Measurements from ENCODE around the gene MESD. TPM values are rescaled to one million over a fixed set of nuclear protein-coding genes. Genes with fewer than 3 reads are reported as not detected.

Gene MESD
- total and polyA plus RNA-seq, 2 of the 4 experiments (the other 2 are of a cell fraction), result 10.0 to 14.0 TPM

DNA sequence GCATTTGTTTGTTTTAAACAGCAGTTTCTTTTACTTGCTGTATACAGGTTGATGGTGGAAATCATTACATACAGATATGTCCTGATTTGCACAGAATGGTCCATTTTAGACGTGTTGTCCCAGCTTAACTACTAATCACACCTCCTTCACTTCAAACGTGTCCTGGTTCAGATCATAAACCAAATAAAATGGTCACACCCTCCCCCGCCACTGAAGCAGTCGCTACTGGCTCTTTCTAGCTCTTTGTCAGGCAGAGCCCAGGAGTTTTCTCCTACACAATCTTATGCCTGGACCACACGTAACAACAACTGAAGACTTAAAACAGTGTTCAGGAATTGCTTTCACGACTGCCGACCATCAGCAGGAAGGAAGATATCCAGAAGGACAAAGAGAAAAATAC, 73.6 kb downstream of the MESD start:
- Histone ChIP-seq H3K4me2 (ENCODE audit: low read depth, low read length) (no peak overlapping the region), H2AK5ac (ENCODE audit: low read depth, low read length) (no peak overlapping the region), H3K27me3 (ENCODE audit: control insufficient read depth, insufficient read depth, low read length) (no peaks in the 10 kb centered on the region), H4K5ac (ENCODE audit: low read depth, low read length) (no peak overlapping the region), H2AFZ (replicated peaks; ENCODE audit: low read length, poor library complexity) (no peak overlapping the region), H3K9me1 (ENCODE audit: insufficient read depth, low read length) (peaks cover 6% of the 10 kb centered on the region; the same call in 1 of the 2 replicates), H3K36me3 (ENCODE audit: control insufficient read depth, insufficient read depth, low read length) (peaks cover 62% of the 10 kb centered on the region), H3K4me3 (ENCODE audit: insufficient read depth, low read depth, low read length) (no peak overlapping the region), H2BK120ac (ENCODE audit: low read depth, low read length) (no peak overlapping the region), H3K27ac (ENCODE audit: insufficient read depth, low read length) (no peak overlapping the region), H3K79me1 (ENCODE audit: low read depth in 1 of 2, low read length in 2 of 2) (no peaks in the 10 kb centered on the region), H2BK20ac (ENCODE audit: low read depth, low read length) (no peak overlapping the region), H3K9me3 (ENCODE audit: control insufficient read depth, insufficient read depth, low read length) (no peaks in the 10 kb centered on the region), H3K14ac (replicated peaks; ENCODE audit: low read depth, low read length) (no peak overlapping the region), H4K8ac (ENCODE audit: low read depth in 2 of 2, low read length in 2 of 2) (no peak overlapping the region), H3K4ac (ENCODE audit: low read depth, low read length) (no peak overlapping the region), H3K56ac (ENCODE audit: extremely low read depth, insufficient read depth, low read length) (no peak overlapping the region), H4K20me1 (ENCODE audit: insufficient read depth, low read length) (peaks cover 30% of the 10 kb centered on the region; the same call in 1 of the 2 replicates), H2BK15ac (ENCODE audit: low read depth, low read length) (no peak overlapping the region), H3K9ac (ENCODE audit: low read depth, low read length) (no peak overlapping the region), H3K23ac (ENCODE audit: low read depth, low read length) (no peak overlapping the region), H2AK9ac (replicated peaks; ENCODE audit: low read depth, low read length, poor library complexity) (no peak overlapping the region), H2BK5ac (ENCODE audit: low read depth, low read length, poor library complexity, severe bottlenecking) (no peak overlapping the region), H3K4me1 (ENCODE audit: control insufficient read depth, insufficient read depth, low read length) (no peaks in the 10 kb centered on the region; the same call in 1 of the 2 replicates), H4K91ac (ENCODE audit: insufficient read depth, low read depth, low read length) (no peak overlapping the region), H3K18ac (ENCODE audit: low read depth, low read length) (no peak overlapping the region)
- DNase-seq (no peak), ATAC-seq (ENCODE audit: low read depth) (no peak)
- dilution Hi-C loops (cut with HindIII; ENCODE audit: low sequenced_read_pairs, unreplicated experiment), result no loop called here
- intact Hi-C loops (cut with micrococcal nuclease), result no loop called here
- 63% methylated on average over 6 of the region's 7 CpGs; no CpG with 5 or more reads in 1 of the 2 experiments for WGBS, 2 experiments (ENCODE audit: extremely low coverage in 2 of 2, insufficient read length in 1 of 2)
- POLR2A ChIA-PET (ENCODE audit: unreplicated experiment), result no interaction called here
- CTCF ChIA-PET, result no interaction called here
- TF ChIP-seq POLR2A (IDR thresholded peaks at IDR 0.05; ENCODE audit: low read depth, low read length), result no peak
- no peak for TF ChIP-seq RCOR1 (IDR thresholded peaks at IDR 0.05; ENCODE audit: insufficient replicate concordance, low read length)
- TF ChIP-seq FOS (IDR thresholded peaks at IDR 0.05; ENCODE audit: low read depth, low read length), result no peak
- in situ Hi-C loops (cut with MboI; ENCODE audit: low sequenced_read_pairs), result no loop called here
- no TSS peak for BruUV-seq (replicated peaks)

Measured in IMR-90 (cell line).